ENCODE results near the gene CHST10. TPM values are rescaled to one million over a fixed set of nuclear protein-coding genes. Genes with fewer than 3 reads are reported as not detected.

Gene CHST10
- total RNA-seq, 1 donor from 2014 or later, result 0.50 TPM

DNA sequence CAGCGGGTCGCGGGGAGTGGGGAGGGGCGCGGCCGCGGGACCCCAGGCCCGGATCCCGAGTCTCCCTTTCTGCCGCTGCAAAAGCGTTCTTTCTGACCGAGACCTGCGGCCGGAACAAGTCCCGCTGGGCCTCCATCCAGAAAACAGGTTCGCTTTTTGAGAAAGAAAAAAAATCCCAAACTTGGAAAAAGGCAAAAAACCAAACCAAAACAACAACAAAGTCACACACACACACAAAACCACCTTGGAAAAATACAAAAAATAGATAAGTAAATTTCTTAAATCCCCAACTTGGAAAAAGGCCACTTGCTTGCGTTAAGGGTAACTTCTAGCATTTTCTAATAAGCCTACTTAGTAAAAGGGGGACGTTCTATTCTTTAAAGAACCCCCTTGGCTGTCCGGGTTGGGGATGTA lies 250 bp upstream of the CHST10 start:
- ATAC-seq (no peak), DNase-seq (ENCODE audit: low spot score) (no peak)

GRCh38 chr2:100416397-100416934 lies 1.0 kb downstream of the CHST10 start:
- ATAC-seq, result no peak
- no peak for DNase-seq (ENCODE audit: low spot score)

DNA sequence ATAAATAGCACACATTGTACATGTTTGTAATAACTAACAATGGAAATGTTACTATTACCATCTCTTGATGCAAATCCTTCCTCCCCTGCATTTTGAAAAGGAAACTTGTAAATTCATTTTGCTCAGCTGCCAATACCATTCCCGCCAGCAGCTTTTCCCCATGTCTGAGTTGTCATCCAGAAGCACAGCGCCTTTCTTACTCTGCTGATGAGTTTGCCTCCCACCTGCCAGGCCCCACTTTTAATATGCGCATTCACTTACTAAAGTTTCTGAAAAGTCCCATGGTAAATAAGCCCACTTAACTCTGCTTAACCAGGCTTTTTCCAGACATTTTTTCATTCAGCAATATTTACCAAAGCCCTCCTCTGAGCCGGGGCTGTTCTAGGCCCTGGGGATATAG lies 3.9 kb downstream of the CHST10 start:
- ATAC-seq, result no peak
- DNase-seq (ENCODE audit: low spot score), result no peak

DNA sequence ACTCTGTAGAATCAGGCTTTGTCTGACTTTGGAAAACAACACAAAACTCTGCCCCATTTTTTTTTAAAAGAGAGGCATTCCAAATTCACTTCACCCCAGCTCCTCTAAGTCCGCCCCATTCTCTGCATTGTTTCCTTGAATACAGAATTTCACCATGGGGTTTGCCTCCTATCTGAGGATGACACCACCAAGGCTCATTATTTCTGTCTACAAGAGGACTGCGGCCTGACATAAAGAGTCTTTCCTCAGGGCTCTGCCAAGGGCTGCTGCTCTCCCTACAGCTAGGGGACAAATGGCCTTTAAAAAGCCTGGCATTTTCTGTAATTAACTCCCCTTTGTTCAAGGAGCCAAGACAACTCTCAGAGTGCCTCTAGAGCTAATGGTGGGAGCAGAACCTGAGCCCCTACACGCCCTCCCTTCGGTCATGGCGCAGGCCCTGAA lies 4.6 kb downstream of the CHST10 start:
- ATAC-seq, result no peak
- DNase-seq (ENCODE audit: low spot score), result no peak

DNA sequence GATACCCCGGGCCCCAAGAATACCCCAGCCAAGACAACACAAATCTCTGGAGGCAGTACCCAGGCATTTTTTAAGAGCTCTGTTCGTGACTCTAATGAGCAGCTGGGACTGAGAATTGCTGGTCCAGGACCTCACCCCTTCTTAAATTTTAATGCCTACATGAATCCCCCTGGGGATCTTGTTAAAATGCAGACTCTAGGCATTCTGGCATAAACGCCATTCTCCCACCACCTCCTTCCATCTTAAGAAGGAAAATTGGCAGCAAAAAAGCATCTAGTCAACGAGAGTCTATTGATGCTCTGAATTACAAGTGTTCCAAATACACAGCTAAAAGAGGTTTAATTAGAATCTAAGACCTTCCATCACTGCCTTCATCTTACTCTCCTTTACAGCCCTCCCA lies 5.0 kb downstream of the CHST10 start:
- DNase-seq (ENCODE audit: low spot score) (no peak), ATAC-seq (no peak)

GRCh38 chr2:100411841-100412292 lies 5.6 kb downstream of the CHST10 start:
- ATAC-seq (no peak), DNase-seq (ENCODE audit: low spot score) (no peak)

DNA sequence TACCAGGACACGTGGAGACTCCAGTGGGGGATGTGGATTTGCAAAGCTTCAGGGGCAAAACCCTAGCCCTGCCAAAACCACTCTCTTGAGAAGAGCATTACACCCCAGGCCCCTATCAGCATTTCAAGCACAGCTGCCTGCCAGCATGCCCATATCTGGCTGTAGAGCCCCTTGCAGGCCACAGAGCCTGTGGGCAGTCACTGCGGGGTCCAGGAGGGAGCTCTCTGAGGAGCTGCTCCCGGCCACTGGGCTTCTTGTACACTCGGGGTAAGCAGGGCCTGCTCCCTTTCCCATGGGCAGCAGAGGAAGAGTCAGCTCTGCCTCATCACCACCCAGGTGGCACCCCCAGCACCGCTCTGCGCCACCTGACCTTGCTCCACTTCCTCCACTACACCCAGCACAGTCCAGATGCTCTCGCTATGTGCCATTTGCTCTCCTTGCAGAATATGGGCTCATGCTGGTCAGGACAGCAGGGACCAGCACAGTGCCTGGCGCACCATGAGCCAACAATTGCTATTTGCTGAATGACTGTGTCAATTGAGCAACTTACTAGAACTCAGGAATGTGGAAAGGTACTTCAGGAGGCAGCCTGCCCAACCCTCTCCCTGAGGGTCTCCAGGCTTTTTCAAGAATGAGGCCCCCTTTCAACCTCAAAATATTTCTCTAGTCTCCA lies 7.4 kb downstream of the CHST10 start:
- DNase-seq (ENCODE audit: low spot score), result no peak
- ATAC-seq, result no peak

DNA sequence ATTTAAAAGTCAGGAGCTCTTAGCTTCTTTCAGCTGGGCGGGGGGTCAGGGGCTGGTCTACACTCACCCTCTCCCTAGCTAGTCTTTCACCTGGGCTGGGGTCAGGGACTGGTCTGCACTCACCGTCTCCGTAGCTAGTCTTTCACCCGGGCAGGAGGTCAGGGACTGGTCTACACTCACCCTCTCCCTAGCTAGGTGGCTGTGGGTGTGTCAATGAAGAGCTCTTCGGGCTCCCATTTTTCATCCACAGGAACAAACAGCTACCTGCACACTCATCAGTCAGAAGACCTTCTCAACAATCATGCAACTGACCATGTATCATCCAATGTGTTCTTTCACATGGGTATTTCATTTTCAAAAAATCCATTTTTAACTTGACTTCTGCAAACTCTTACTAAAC lies 8.0 kb downstream of the CHST10 start:
- DNase-seq (ENCODE audit: low spot score), result no peak
- ATAC-seq, result no peak

GRCh38 chr2:100408941-100409340 lies 8.5 kb downstream of the CHST10 start:
- ATAC-seq, result no peak
- DNase-seq (ENCODE audit: low spot score), result no peak

- no peak for ATAC-seq
Observed at GRCh38 chr2:100408104-100408503, 9.4 kb downstream of the CHST10 start.

DNA sequence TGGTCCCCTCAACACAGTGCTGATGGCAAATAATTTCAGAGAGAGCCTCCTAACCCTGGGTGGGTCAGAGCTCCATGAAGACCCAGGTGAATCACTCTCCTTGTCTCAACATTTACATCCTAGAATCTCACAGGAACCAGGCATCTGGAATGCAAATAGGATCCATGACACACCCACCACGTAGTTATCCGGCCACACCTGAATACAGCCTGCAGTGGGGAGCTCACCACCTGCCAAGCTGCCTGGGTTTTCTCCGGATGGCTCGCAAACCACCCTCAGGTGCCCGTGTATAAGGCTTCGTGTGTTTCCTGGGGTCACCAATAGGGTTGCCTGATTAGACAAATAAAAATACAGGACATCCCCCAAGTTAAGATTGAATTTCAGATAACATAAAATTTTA lies 9.9 kb downstream of the CHST10 start:
- DNase-seq (ENCODE audit: low spot score), result no peak
- ATAC-seq, result no peak

More at GRCh38 chr2:100408104-100408503, 9.4 kb downstream of the CHST10 start:
- DNase-seq (ENCODE audit: low spot score), result no peak

GRCh38 chr2:100407073-100407472 lies 10.4 kb downstream of the CHST10 start:
- DNase-seq (ENCODE audit: low spot score) (no peak), ATAC-seq (no peak)

- ATAC-seq (no peak), DNase-seq (ENCODE audit: low spot score) (no peak)
Observed at GRCh38 chr2:100406120-100406508, 11.4 kb downstream of the CHST10 start.

DNA sequence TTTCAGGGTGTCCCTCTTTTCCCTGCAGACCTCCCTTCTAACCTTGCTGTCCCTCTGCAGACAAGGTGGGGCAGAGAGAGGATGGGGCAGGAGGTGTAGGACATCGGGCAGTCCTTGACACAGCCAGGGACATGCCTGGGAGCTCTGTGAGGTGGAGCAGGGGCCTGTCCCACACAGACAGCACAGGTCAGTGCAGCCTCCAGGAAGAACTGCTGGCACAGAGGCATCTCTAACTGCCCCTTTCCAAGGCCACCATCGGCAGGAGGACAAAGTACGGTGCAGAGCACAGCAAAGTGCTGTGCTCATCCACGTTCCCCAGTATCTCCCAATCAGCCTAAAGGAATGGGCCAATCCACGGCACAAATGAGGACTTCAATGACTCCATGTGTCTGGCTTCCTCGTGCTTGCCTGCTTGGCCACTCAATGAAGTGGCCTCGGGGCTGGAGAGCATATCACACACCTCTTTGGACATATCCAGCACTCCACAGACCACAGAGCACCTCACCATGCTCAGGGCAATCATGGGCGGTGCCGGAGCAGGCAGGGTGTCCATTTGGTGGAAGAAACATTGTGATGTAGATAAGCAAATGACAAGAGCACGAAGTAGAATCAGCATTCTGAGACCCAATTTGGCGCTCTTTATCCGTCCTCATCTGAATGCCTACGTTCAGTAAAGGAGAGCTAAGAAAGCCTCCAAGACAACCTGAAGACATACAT lies 11.9 kb downstream of the CHST10 start:
- ATAC-seq (no peak), DNase-seq (ENCODE audit: low spot score) (no peak)

DNA sequence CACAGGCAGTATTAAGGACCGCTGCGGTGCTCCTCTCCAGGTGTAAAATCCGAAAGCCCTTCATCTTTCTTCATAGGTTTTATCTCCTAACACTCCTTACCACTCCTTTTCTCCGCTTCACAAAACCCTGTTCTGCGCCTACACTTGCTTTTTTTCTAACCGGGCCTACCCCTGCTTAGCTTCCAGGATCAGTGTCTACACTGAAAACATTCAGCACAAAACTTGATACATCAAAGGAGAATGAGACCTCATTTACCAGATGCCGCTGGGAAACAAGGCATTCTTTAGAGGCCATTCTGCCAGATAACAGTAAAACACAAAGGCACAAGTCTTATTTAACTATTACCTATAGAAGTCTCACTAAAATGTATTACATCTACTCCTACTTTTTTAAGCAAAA lies 13.1 kb downstream of the CHST10 start:
- no peak for ATAC-seq
- no peak for DNase-seq (ENCODE audit: low spot score)

GRCh38 chr2:100403722-100404121 lies 13.7 kb downstream of the CHST10 start:
- DNase-seq (ENCODE audit: low spot score) (no peak), ATAC-seq (no peak)

DNA sequence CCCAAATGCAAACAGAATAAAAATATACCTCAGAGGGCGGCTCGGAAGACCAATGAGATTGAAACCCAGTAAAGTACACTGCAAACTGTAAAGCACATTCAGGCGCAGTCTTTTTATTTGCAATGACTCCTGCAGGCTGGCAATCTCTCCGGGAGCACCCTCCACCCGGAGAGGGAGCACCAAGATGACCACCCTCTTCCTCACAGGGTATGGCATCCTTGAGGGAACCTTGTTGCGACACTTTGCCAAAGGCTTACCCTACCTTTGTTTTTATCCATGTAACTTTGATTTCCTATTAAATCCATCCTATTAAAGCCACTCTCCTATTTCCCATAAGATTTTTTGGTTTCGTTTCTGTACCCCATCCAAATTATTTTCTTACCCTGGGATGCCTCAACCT lies 16.2 kb downstream of the CHST10 start:
- ATAC-seq, result no peak
- no peak for DNase-seq (ENCODE audit: low spot score)

DNA sequence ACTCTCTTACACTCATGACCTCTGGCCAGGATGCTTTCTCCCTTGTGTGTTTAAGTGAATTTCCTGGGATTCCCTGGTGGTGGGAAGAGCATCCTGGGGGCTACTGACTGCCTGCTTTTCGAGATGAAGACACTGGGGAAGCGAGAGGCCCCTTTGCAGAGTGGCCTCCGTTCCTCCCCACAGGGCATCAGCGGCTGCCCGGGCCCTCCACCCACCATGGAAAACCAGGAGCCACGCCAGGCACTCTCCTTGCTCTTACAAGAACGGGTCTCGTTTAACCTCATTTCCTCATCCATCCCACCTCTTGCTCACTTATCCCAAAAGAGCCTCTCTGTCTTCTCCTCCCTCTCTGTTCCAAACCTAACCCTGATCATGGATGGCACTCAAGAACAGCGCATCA lies 17.8 kb downstream of the CHST10 start:
- no peak for ATAC-seq
- DNase-seq (ENCODE audit: low spot score), result no peak

DNA sequence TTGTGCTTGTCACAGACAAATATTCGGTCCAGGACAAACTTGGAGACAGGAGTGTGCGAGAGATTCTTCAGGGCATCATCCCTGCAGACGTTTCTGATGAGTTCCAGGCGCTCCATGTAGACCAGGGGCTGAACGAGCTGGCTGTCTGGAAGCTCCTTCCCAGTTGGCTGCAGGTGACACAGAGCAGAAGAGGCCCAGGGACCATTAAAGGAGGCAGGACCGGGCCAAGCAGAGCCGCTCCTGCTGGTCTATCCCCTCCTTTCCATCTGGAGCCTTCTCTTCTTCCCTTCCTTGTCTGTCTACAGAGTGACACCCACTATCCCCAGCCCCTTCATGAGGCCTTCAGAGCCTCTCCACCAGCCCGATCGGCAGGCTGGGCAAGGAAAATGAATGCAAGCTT lies 19.5 kb downstream of the CHST10 start:
- ATAC-seq (no peak), DNase-seq (ENCODE audit: low spot score) (no peak)

GRCh38 chr2:100397118-100397860 lies 20.2 kb downstream of the CHST10 start:
- DNase-seq (ENCODE audit: low spot score) (no peak), ATAC-seq (no peak)

- DNase-seq (ENCODE audit: low spot score) (no peak), ATAC-seq (no peak)
Observed at GRCh38 chr2:100396483-100396882, 21.0 kb downstream of the CHST10 start.
